ENCODE results near the gene MINK1.
A peak's percentile ranks its signal among the peaks of the same experiment; 100 is the strongest.

Gene MINK1

DNA sequence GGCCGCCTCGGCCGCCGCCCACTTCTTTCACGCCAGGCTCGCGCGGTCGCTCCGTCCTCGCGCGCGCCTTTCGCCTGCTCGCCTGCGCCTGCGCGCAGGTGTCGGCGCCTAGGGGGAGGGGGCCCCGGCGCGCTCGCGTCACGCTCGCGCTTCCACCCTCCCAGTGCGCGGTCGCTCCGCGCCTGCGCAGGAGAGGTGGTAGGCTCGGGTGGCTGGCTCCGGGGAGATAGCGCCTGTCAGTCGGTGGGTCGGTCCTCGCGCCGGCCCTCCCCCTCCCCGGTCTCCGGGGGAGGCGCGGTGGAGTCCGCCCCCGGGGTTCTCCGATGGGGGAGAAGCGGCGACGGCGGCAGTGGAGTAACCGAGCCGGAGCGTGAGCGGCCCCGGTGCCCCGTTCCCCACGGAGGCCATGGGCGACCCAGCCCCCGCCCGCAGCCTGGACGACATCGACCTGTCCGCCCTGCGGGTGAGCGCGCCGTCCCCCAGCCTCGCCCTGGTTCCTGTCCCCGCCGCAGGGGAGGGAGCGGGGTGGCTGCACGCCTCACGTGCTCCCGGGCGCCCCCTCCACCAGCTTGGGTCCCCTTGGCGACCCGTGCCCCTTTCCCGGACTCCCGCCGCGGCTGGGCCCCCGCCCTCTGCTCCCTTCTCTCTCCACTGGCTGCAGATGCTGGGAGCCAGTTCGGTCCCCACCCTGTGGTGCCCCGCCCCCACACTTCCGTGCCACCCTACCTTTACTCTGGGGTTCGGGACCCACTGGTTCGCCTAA, at the start of gene MINK1:
TSS of gene MINK1 (plus strand) at position 163 of the 763 bp plus-strand sequence. CDS start at position 407, 244 bp downstream.
- peak within 1 kb of the TSS; percentile 75 to 96 for H3K4me3 ChIP-seq (replicated peaks in 1 of 2; ENCODE audit: low read depth in 2 of 2, low read length in 2 of 2)
- peak; percentile 92 to 96 for DNase-seq (ENCODE audit: low read depth in 2 of 2)
- TF ChIP-seq, protein P1, sequence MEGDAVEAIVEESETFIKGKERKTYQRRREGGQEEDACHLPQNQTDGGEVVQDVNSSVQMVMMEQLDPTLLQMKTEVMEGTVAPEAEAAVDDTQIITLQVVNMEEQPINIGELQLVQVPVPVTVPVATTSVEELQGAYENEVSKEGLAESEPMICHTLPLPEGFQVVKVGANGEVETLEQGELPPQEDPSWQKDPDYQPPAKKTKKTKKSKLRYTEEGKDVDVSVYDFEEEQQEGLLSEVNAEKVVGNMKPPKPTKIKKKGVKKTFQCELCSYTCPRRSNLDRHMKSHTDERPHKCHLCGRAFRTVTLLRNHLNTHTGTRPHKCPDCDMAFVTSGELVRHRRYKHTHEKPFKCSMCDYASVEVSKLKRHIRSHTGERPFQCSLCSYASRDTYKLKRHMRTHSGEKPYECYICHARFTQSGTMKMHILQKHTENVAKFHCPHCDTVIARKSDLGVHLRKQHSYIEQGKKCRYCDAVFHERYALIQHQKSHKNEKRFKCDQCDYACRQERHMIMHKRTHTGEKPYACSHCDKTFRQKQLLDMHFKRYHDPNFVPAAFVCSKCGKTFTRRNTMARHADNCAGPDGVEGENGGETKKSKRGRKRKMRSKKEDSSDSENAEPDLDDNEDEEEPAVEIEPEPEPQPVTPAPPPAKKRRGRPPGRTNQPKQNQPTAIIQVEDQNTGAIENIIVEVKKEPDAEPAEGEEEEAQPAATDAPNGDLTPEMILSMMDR (IDR thresholded peaks at IDR 0.05; ENCODE audit: low read depth, low read length), result no peak

DNA sequence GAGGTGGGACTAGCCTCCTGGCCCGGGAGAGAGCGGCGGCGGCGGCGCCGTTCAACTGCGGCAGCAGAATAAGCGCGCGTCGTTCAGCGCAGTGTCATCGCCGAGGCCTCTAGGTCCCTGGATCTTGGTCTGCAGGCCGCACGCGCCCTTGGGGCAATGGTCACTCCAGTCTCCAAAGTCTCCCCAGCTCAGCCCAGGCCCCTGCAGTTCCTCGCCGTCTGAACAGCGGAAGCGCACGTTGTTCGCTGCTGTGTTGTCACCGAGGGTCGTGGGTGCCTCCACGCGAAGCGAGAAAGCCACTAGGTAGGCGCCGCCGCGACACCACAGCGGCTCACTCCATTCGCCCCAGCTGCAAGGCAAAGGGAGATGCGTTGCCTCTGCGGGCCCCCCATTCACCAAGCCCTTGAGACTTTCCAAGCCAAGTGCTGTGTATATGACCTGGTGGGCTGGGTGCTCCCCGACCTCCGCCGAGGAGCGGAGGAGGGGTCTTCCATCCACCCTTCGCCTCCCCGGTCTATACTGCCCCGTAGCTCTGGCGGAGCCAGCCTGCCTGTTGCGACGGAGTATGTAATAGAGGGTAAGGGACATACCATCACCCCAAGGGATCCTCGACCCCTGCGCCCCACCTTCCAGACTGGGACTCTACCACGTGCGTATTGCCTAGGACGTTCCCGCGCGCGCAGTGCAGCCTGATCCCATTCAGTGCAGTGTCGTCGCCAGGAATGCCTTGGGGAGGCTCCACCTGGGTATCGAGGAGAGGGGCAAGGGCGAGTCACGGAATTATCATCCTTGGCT, 47.6 kb upstream of the MINK1 start:
- DNase-seq (ENCODE audit: low read depth in 2 of 2), result no peak
- H3K4me3 ChIP-seq (replicated peaks in 1 of 2; ENCODE audit: low read depth in 2 of 2, low read length in 2 of 2), result peak overlapping the region; percentile 16 to 18
- TF ChIP-seq, protein P1 (IDR thresholded peaks at IDR 0.05; ENCODE audit: low read depth, low read length), result no peak

DNA sequence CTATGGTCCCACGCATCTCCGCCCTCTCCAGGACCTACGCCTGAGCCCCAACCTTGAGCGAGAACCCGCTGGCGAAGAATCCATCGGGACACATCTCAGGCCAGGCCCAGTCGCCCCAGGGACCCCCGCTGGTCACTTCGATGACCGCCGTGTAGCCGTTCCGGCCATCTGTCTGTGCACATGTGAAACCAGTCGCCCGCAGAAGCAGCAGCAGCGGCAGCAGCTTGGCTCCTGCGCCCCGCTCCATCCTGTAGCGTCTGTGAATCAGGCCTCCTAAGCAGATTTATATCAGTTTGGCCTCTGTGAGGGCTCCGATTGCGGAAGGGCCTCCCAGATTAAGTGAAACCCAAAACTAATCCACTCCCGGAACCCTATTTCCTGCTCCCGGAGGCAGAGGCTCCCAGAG, 47.0 kb upstream of the MINK1 start, which contains the start of gene VMO1:
TSS of gene VMO1 (minus strand) at position 259 of the 406 bp plus-strand sequence. CDS start at position 247, 12 bp downstream.
- H3K4me3 ChIP-seq (replicated peaks in 1 of 2; ENCODE audit: low read depth in 2 of 2, low read length in 2 of 2), result peak within 1 kb of the TSS; percentile 16 to 18

DNA sequence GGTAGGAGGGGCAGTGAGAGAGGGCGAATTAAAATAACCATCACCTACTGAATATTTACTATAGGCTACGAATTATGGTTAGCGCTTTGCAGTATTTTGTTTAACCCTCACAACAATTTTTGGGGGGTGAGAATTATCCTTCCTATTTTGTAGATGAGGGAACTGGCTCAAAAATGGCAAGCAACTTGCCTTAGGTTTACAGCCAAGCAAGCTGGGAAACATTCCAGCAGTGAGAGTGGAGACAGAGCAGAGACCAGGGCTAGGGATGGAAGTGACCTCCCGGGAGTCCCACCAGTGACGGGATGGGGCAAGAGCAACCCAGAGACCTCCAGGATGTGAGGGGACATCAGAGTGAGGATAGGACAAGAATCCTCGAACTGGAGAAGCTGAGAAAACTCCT, 46.6 kb upstream of the MINK1 start:
- H3K4me3 ChIP-seq (replicated peaks in 1 of 2; ENCODE audit: low read depth in 2 of 2, low read length in 2 of 2), result peak overlapping the region; percentile 16 to 18
- TF ChIP-seq, protein P1 (IDR thresholded peaks at IDR 0.05; ENCODE audit: low read depth, low read length), result no peak
- peak; percentile 12 to 53 for DNase-seq (ENCODE audit: low read depth in 2 of 2)

More for the DNA sequence above, 47.0 kb upstream of the MINK1 start, which contains the start of gene VMO1:
- TF ChIP-seq, protein P1 (IDR thresholded peaks at IDR 0.05; ENCODE audit: low read depth, low read length), result no peak
- peak; percentile 28 to 35 for DNase-seq (ENCODE audit: low read depth in 2 of 2)

DNA sequence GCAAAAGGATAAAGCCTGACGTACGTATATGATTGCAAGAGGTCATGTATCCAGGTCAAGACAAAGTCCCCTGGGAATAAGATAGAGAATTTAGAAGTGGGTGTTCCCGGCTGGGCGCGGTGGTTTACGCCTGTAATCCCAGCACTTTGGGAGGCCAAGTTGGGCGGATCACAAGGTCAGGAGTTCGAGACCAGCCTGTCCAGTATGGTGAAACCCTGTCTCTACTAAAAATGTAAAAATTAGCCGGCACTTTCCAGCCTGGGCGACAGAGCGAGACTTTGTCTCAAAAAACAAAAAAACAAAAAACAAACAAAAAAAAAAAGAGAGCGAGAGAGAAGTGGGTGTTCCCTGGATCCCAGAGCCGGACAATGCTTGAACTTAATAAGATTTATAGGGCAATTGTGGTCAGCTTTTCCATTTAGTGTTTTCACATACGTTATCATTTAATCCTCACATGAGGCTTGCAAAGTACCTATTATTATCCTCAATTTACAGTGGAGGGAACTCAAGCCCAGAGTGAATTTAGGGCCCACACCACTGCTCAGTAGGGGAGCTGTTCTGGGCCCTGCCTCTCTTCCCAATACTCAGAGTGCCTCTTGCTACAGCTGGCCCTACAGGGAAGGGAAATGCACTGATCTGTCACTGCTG, 44.9 kb upstream of the MINK1 start:
- TF ChIP-seq, protein P1 (IDR thresholded peaks at IDR 0.05; ENCODE audit: low read depth, low read length), result no peak
- no peak overlapping the region for H3K4me3 ChIP-seq (replicated peaks in 1 of 2; ENCODE audit: low read depth in 2 of 2, low read length in 2 of 2)
- no peak for DNase-seq (ENCODE audit: low read depth in 2 of 2)
